Epidermal melanocyte (primary cell): ENCODE measurements around the gene MRPL21.
A peak's percentile ranks its signal among the peaks of the same experiment; 100 is the strongest.
"Not testable (repeated sequence)": the region's sequence is repeated elsewhere in the genome, so short reads cannot be mapped to it uniquely, and the experiment has no call there.

Experiments used
- DNase-seq: peaks from one replicate; pipeline ENCODE4 v3.0.0; 2011; ENCODE audit warnings: low spot score; ENCODE audit not compliant: insufficient read length

MRPL21 gene

DNA sequence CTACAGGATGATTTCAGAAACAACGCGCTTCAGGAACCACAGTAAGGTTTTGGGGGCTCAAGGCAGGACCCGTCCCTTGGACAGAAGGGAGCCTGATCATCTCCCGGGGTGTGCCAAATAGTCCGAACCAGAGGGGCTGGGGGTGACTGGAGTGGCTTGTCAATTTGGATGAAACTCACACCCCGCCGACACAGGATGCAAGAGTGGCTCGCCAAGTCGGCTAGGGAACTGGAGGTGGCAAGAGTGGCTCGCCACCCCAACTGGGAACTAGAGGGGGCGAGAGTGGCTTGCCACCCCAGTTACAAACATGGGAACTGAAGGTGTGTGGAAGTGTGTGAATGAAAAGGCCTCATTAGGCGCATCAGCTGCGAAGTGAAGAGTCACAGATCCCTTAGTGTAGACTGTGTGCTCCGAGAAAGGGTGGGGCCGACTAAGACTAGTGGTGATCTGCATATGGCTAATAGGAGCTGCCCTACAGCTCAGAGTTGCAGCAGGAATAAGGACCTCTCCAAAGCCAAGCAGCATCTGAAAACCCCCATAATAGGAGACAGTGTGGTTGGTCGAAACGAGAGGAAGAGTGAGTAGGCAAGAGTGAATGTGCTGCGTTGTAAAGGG, 35.3 kb downstream of the MRPL21 start:
- DNase-seq, result no peak

DNA sequence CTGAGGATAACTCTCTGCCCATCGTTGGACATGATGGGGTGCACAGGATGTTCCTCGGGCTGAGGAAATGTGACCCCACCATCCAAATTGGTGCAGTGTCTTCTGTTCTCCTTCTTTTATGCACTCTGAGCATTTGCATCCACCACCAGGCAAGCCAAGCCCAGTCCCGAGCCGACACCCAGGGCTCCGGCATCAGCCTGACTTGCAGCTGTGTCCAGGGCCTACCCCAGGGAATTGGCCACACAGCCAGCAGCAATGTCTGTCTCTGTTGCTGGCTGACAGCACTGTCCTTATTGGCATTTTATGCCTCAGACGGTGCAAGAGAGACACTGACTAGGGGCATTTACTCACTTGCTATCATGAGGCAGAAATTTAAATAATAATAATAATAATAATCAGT, 36.6 kb downstream of the MRPL21 start:
- DNase-seq, result no peak

DNA sequence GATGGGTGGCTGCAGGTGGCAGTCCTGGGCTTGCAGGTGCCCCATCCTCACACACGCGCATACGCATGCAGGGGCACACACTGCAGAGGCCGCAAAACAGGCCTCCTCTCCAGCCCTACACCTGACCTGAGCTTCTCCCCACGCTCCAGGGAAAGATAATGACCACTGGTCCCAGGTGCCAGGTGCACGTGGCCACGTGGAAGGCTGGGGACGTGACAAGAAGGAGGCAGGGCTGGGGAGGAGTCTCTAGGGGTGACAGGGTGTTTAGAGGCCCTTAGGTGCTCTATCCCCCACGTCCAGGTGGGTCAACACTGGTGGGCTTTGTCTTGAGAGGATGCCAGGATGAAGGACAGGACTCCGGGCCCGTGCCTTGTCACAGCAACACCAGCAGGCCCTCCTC, 38.4 kb downstream of the MRPL21 start:
- no peak for DNase-seq

DNA sequence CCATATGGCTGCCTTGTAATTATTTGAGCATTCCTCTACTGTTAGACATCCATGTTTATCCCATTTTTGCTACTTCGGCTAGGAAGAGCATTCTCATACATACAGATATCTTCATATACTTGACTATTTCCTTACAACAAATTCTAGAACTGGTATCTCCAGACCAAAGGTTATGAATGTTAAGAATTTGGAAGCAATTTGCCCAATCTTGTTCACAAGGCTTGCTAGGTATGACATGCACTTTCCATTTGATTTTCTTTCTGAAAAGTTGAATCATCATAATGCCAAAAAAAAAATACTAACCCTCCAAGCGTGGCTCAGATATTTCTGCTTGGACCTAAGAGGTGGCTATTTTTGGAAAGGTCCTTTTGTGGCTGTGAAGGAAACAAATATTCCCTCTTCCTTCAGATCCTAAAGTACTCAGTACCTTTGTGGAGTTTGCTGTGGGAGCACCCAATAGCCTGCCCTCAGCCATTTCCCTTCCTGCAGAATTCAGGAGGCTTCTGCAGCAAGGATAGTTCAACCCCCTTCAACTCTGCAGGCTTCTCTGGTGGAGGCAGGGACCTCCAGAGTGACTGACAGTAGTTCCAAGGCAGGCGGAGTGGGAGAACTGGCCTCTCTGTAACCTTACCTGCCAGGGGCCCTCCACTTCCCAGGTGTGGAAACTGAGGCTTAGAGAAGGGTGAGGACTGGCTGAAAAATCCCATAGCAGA, 39.9 kb downstream of the MRPL21 start:
- DNase-seq, result no peak

DNA sequence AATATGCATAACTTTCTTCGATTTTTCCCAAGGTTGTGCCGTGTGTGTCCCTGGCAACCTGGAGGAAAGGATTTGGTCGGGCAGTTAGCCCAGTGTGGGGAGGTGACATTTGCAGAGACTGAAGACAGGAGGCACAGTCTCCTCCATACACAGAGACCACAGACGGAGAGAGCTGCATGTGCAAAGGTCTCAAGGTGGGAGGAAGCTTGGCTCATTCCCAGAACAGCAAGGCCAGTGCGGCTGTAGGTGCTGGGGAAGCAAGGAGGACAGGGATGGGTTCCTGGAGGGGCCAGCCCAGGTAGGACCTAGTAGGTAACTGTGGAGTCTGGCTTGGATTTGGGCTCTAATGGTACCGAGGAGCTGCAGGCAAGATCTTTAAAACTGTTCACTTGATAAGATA, 41.2 kb downstream of the MRPL21 start:
- DNase-seq, result no peak

DNA sequence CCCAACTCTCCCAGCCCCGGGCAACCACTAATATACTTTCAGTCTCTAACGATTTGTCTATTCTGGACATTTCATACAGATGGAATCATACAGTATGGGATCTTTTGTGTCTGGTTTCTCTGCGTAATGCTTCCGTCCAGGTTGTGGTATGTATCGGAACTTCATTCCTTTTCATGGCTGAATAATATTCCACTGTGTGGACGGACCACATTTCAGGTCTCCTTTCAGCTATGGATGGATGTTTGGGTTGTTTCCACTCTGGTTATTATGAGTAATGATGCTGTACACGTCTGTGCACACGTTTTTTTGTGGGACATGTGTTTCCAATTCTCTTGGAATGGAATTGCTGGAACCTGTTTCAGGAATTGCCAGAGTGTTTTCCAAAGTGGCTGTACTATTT, 44.5 kb downstream of the MRPL21 start:
- DNase-seq, result no peak

DNA sequence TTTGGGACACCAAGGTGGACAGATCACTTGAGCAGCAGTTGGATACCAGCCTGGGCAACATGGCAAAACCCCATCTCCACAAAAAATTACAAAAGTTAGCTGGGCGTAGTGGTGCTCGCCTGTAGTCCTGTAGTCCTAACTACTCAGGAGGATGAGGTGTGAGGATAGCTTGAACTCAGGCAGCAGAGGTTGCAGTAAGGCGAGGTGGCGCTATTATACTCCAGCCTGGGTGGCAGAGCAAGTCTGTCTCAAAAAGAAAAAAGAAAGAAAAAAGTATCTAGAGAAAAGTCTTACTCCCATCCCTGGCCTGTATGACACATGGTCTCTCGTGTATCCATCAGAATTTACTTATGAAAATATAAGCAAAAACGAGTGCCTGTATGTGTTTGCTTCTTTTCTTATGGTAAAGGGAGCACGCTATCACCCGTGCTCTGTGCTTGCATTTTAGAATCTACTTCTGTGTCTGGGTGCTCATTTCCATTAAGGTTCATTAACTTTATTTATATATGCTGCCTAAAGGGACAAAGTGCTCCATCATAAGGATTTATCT, 46.5 kb downstream of the MRPL21 start:
- no peak for DNase-seq

DNA sequence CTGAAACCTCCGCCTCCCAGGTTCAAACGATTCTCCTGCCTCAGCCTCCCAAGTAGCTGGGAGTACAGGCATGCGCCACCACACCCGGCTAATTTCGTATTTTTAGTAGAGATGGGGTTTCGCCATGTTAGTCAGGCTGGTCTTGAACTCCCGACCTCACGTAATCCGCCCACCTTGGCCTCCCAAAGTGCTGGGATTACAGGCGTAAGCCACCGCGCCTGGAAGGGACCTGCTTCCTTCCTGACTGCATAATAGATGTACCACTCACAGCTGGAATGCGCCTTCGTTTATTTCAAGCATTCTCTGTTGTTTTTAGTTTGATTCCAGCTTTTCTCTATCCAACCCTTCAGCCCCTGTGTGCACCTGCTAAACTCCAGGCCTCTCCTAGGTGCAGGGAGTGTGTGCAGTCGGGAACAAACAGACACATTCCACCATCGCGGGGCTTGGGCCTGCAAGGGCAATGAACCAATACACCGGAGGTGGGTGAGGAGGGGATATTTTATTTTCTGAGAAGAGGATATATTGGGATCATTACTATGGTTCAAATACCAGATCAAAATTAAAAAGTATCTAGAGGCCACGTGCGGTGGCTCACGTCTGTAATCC, 47.1 kb downstream of the MRPL21 start:
- DNase-seq, result not testable (repeated sequence)

DNA sequence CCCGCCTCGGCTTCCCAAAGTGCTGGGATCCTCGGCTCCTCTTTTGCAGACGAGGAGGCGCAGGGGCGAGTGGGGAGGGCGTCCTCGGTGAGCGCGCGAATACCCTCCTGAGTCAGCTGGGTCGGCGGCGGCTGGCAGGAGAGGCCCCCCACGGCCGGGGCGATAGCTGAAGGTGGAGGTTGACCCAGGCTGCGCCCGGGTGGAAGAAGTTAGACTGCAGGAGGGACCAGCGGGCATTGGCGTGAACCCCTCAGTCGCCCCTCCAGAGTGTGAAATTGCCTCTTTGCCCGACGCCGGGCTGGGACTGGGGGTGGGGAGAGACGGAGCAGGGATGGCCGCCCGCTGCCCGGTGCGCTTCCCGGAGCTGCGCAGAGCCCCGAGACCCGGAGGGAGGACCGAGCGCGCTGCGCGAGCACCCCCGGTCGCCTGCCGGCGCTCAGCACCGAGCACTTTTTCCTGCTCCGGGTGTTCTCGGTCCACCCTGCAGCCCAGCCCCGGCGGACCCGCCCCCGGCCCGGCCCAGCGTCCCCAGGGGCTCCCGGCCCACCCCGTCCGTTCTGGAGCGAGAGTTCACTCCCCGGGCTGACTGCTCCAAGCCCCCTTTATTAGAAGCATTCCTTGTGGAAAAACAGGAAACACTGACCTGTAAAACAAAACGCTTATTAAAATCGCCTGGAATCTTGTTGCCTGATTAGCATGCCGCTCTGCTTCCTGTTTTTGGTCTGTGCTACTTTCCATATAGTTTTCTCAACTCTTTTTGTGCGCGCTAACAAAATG, 48.2 kb downstream of the MRPL21 start:
- DNase-seq, result peak; percentile 45

DNA sequence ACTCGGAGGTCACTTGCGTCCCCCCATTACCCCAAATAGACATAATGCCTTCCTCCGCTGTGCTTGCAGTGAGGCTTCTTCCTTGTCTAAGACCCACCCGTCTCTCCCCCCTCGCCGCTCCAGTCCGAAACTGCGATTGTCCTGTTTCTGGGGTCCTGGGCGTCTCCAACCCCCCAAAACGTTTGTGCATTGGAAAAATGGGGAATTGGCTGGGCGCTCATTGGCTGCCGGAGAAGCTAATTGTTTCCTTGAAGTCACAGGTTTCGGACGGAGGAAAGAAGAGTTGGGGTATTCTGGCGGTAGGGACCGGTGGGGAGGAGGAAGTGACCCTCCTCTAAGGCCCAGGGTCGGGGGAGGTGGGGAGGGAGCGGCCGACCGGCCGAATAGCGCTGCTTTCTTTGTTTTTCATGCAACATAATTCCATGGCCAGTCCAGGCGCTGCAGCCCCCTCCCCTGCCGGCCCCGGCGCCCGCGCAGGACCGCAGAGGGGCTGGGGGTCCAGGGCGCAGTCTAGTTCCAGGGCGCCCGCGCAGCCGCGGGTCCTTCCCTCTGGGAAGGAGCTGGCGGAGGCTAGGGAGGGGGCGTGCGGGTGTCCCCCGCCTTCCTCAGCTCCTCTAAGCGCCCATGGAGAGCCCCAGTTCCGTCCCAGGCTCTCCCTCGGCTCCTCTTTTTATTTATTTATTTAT, 49.2 kb downstream of the MRPL21 start:
- DNase-seq, result no peak

DNA sequence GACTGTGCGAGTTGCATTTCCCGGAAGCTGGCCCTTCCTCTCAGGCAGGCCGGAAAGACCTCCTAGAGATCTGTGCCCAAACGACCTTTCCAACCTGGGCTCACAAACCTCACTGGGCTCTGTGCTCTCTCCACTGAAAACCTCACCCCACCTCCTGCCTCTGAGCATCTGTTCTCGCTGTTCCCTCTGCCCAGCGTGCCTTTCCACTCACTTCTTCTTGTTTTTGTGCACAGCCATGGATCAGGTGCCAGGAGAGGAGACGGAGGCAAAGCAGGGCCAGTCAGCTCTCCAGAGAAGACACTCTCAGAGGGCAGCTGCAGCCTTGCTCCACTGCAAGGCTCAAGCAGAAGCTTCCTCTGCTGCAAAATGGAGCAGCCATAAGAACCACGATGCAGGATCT, 51.0 kb downstream of the MRPL21 start:
- DNase-seq, result no peak

DNA sequence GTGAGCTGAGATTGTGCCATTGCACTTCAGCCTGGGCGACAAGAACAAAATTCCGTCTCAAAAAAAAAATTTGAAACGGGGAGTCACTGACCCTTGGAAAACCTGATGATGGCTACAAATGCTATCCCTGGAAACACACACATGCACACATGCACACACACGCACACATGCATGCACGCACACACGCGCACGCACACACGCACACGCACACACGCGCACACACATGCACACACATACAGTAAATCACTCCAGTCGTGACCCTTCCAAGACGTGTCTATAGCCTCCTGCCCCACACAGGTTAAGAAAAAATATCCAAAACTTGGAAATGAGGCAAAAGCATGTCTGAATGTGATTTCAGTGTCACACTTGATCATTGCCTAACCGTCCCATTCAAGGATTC, 55.2 kb downstream of the MRPL21 start:
- DNase-seq, result no peak

DNA sequence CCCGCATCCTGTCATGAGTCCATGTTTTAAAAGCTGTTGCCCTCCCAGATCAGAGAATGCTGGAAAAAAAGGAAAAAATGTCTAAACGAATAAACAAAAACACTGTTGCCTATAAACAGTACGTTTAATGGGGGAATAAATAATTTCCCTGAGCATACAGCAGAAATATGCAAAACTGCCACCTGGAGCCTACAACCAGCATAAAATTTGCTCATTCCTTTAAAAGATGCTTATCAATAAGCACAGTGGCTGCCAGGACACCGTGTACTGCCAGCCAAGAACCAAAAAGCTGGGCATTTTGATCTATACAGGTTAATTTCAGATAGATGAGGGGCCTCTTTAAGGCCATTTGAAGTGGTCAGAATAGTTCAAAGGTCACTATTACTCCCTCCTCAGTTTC, 56.2 kb downstream of the MRPL21 start:
- DNase-seq, result no peak

DNA sequence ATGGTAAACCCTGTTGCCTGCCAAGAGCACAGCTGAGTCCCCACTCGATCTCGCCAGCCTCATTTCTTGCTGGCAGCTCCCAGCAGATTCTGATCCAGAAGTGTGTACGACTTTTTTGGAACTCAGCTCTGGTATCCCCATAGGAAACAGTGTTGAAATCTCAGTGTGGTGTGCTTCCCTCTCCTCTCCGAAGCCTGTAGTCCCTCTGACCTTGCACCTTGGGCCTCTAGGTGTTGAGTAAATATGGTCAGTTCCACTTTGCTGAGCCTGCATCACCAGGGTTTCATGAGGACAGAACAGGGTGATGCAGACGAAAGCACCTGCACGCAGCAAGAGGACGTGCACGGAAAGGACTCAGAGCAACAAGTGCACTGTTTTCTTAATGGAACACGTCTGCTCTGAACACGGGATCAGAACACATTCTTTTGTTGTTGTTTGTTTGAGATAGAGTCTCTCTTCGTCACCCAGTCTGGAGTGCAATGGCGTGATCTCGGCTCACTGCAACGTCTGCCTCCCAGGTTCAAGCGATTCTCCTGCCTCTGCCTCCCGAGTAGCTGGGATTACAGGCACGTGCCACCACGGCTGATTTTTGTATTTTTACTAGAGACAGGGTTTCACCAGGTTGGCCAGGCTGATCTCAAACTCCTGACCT, 58.2 kb downstream of the MRPL21 start:
- DNase-seq, result no peak

DNA sequence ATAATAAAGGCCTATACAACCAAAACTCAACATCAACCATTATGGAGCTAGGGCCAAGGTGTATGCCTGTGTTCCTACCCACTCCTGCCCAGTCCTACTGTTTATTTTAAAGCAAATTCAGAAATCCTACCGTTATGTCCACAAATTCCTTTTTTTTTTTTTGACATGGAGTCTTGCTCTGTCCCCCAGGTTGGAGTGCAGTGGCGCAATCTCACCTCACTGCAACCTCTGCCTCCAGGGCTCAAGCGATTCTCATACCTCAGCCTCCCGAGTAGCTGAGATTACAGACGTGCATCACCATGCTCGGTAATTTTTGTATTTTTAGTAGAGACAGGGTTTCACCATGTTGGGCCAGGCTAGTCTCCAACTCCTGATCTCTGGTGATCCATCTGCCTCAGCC, 58.8 kb downstream of the MRPL21 start:
- DNase-seq, result no peak

DNA sequence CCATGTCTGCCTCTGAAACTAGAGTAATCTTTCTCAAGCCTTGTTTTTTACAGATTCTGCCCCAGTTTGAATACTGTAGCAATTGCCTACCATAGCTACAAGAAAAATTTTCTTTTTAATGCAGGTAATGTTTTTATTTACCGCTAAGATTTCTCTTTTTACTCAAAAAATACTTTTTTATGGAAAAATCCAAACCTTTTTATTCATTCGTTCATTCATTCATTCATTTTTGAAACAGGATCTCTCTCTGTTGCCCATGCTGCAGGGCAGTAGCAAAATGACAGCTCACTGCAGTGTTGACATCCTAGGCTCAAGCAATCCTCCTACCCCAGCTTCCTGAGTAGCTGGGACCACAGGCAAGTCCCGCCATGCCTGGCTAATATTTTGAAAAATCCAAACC, 59.3 kb downstream of the MRPL21 start:
- no peak for DNase-seq

DNA sequence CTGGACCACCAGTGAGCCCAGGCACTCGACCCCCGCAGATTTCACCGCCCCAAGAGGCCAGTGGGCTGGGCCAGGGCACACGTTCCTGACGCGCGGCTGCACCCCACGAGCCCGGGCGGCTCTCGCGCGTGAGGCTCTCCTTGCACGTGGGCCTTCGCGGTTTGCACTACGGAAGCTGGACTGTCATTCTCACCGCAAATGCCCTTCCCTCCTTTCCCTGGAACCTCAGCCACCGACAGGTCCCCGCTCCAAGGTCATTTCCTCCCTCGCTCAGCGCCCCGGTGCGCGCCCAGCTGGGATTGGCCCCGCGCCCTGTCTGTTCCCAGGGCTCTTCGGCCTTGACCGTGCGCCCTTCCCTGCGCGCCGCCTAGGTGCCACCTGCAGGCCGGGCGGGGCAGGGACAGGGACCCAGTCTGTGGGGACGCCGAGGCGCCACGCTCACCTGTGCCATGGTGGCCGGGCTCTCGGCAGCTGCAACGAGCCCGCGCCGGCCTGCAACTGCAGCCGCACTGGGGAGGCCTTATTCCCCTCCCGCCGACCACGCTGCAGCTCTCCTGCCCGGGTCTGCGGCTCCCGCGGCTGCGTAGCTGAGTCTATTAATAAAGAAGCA, 59.8 kb downstream of the MRPL21 start:
- no peak for DNase-seq

DNA sequence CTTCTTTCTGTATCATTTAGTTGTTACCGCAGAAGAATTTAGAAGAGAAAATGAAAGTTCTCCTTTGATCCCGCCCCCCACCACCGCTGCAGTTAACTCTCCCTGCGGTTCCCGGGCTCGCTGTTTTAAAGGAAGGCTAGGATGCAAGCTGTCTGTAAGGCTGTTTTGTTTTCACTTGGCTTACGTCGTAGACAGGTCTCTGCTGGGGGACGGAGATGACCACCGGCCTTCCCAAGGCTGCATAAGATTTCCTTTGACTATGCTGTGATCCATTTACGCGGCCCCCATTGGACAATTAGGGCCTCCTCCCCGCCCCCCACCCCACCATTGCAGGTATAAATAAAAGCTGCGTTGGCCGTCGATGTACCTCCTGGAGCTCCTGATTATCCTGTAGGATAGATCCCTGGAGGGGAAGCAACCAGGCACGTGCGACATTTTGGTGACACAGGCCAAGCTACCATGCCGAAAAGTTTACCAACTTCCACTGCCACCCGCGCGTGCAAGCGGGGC, 60.5 kb downstream of the MRPL21 start:
- no peak for DNase-seq

DNA sequence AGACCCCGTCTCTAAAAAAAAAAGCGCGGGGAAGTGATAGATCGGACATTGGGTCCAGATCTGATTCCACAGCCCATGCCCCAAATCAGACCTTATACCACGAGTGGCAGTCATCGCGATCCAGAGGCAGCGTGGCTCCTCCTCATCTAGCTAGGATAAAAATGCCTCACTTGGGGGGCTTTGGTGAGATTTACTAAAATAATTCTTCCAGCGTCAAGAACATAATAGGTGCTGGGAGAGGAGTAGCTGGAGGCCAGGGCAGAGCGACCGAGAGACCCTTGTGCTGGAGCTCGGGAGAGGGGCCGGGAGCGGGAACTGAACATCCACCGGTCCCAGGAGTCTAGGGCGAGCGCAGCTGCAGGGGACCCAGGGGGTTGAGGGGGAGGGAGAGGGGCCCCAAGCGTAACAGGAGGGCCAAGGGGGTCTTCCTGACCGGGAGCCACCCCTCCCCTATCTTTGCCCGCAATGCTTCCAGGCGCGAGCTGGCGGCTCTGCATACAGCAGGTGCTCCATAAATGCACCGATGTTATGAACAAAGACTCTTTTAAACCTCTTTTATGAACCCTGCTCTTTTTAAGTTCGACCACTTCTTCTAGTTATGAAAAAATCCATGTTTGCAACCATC, 61.1 kb downstream of the MRPL21 start:
- DNase-seq, result no peak
